ENCODE data around the gene NSUN4. TPM values are rescaled to one million over a fixed set of nuclear protein-coding genes. Genes with fewer than 3 reads are reported as not detected.

The NSUN4 gene
- total RNA-seq, 1 donor from 2014 or later = 23.4 TPM

DNA sequence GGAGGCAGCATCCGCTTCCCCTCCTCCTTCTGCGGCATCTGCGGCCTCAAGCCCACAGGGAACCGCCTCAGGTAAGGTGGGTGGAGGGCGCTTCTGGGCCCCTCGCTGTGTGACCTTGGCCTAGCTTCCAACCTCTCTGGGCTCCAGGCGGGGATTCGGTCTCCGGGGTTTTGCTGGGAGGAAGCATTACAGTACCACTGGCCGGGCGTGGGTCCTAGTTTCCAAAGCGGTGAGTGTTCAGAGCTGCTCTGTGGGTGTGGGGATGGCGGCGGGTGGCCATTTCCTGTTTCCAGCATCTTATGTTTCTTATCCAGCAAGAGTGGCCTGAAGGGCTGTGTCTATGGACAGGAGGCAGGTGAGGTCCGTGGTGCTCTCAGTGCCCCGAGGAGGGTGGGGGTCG lies 65.1 kb downstream of the NSUN4 start:
- DNase-seq (ENCODE audit: low spot score) = no peak
- TF ChIP-seq, protein P1, sequence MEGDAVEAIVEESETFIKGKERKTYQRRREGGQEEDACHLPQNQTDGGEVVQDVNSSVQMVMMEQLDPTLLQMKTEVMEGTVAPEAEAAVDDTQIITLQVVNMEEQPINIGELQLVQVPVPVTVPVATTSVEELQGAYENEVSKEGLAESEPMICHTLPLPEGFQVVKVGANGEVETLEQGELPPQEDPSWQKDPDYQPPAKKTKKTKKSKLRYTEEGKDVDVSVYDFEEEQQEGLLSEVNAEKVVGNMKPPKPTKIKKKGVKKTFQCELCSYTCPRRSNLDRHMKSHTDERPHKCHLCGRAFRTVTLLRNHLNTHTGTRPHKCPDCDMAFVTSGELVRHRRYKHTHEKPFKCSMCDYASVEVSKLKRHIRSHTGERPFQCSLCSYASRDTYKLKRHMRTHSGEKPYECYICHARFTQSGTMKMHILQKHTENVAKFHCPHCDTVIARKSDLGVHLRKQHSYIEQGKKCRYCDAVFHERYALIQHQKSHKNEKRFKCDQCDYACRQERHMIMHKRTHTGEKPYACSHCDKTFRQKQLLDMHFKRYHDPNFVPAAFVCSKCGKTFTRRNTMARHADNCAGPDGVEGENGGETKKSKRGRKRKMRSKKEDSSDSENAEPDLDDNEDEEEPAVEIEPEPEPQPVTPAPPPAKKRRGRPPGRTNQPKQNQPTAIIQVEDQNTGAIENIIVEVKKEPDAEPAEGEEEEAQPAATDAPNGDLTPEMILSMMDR (IDR thresholded peaks at IDR 0.05) = no peak
- no peak overlapping the region for H3K4me3 Mint-ChIP-seq (ENCODE audit: unreplicated experiment)
- no peaks in the 10 kb centered on the region for H3K9me3 Mint-ChIP-seq (ENCODE audit: low read depth)
- peaks cover 2% of the 10 kb centered on the region for H3K36me3 Mint-ChIP-seq (ENCODE audit: low read depth)
- H3K27ac Mint-ChIP-seq (ENCODE audit: unreplicated experiment) = no peak overlapping the region
- H3K27me3 Mint-ChIP-seq (ENCODE audit: low read depth) = no peaks in the 10 kb centered on the region
- H3K4me1 Mint-ChIP-seq (ENCODE audit: low read depth) = peaks cover 13% of the 10 kb centered on the region

DNA sequence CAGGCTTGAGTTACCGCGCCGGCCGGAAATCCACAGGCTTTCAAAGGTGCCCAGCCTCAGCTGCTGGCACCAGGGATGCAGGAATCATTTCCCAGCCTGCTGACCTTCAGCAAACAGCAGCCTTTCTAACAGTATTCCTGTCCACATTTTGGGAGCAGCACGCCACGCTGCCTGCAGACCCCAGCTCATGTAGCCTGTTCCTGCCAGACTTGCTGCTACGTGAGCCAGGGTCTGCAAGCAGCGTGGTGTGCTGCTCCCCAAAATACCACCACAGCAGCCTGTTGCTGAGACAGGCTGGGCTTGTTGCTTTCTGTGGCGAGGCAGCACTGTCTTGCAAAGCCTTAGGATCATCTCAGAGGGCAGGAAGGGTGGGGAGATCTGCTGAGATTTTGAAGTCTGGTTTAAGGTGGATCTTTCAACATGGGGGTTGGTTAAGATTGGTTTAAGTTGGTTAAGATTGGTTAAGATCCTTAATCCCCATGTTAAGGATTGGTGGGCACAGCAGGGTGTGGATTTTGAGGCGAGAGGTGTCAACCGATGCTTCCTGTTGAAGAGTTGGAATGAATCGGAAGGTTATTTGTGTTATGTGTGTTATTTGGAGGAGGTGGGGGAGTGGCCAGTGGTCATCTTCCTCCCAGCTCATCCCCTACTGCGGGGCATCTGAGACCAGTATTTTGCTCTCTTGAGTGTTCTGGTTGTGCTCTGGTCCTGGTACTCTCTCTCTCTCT lies 66.4 kb downstream of the NSUN4 start:
- TF ChIP-seq, protein P1 (IDR thresholded peaks at IDR 0.05) = no peak
- H3K36me3 Mint-ChIP-seq (ENCODE audit: low read depth) = peaks cover 2% of the 10 kb centered on the region
- peak overlapping the region; percentile 69 for H3K4me3 Mint-ChIP-seq (ENCODE audit: unreplicated experiment)
- peaks cover 15% of the 10 kb centered on the region for H3K4me1 Mint-ChIP-seq (ENCODE audit: low read depth)
- no peak overlapping the region for H3K27ac Mint-ChIP-seq (ENCODE audit: unreplicated experiment)
- H3K9me3 Mint-ChIP-seq (ENCODE audit: low read depth) = no peaks in the 10 kb centered on the region
- no peak for DNase-seq (ENCODE audit: low spot score)
- no peaks in the 10 kb centered on the region for H3K27me3 Mint-ChIP-seq (ENCODE audit: low read depth)

- Mint-ChIP-seq H3K4me3 (ENCODE audit: unreplicated experiment) (no peak overlapping the region), H3K9me3 (ENCODE audit: low read depth) (no peaks in the 10 kb centered on the region), H3K4me1 (ENCODE audit: low read depth) (peaks cover 12% of the 10 kb centered on the region), H3K27ac (ENCODE audit: unreplicated experiment) (no peak overlapping the region), H3K27me3 (ENCODE audit: low read depth) (no peaks in the 10 kb centered on the region), H3K36me3 (ENCODE audit: low read depth) (peaks cover 5% of the 10 kb centered on the region)
- TF ChIP-seq, protein P1 (IDR thresholded peaks at IDR 0.05) = no peak
- no peak for DNase-seq (ENCODE audit: low spot score)
Observed at GRCh38 chr1:46407636-46408035, 67.0 kb downstream of the NSUN4 start.

DNA sequence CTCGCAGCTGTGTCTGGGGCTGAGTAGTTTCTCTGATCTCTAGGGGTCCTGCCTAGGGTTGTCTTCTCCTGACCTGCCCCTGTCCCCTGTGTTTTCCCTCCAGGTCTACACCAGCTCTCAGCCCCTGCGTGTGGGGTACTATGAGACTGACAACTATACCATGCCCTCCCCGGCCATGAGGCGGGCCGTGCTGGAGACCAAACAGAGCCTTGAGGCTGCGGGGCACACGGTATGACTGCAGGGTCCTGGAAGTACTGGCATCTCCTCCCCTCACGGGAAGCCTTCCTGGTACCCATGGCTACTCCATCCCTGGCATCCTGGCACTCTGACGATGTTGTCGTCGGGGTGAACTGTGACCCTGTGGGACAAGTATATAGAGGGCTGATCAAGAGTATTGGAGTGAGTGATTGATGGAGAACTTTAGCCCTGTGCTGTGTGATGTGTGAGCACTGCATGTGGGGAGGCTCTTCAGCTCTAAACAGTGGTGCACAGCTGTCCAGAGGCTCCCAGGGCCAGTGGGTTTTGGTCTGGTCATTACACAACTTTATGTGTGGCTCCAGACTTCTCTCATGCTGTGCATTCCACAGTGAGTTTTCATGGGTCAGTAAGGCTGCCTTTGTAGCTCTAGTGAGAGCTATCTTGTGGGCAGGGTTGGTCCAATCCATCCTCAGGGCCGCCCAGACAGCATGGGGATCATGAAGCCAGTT lies 67.9 kb downstream of the NSUN4 start:
- H3K4me3 Mint-ChIP-seq (ENCODE audit: unreplicated experiment) = no peak overlapping the region
- DNase-seq (ENCODE audit: low spot score) = no peak
- peaks cover 10% of the 10 kb centered on the region for H3K4me1 Mint-ChIP-seq (ENCODE audit: low read depth)
- peaks cover 5% of the 10 kb centered on the region for H3K36me3 Mint-ChIP-seq (ENCODE audit: low read depth)
- H3K9me3 Mint-ChIP-seq (ENCODE audit: low read depth) = no peaks in the 10 kb centered on the region
- H3K27ac Mint-ChIP-seq (ENCODE audit: unreplicated experiment) = no peak overlapping the region
- no peaks in the 10 kb centered on the region for H3K27me3 Mint-ChIP-seq (ENCODE audit: low read depth)
- TF ChIP-seq, protein P1 (IDR thresholded peaks at IDR 0.05) = no peak

- TF ChIP-seq, protein P1 (IDR thresholded peaks at IDR 0.05) = no peak
- no peaks in the 10 kb centered on the region for H3K27me3 Mint-ChIP-seq (ENCODE audit: low read depth)
Observed at GRCh38 chr1:46409063-46409372, 68.4 kb downstream of the NSUN4 start.

More at GRCh38 chr1:46409063-46409372, 68.4 kb downstream of the NSUN4 start:
- peaks cover 8% of the 10 kb centered on the region for H3K4me1 Mint-ChIP-seq (ENCODE audit: low read depth)
- no peak for DNase-seq (ENCODE audit: low spot score)
- no peaks in the 10 kb centered on the region for H3K9me3 Mint-ChIP-seq (ENCODE audit: low read depth)
- H3K27ac Mint-ChIP-seq (ENCODE audit: unreplicated experiment) = no peak overlapping the region
- H3K4me3 Mint-ChIP-seq (ENCODE audit: unreplicated experiment) = no peak overlapping the region
- peaks cover 6% of the 10 kb centered on the region for H3K36me3 Mint-ChIP-seq (ENCODE audit: low read depth)
